ENCODE data around the gene DGCR8. TPM values are rescaled to one million over a fixed set of nuclear protein-coding genes. Genes with fewer than 3 reads are reported as not detected.

The DGCR8 gene
- total and polyA plus RNA-seq, 12 donors = 8.3 to 26.3 (median 14.0) TPM

GRCh38 chr22:20033045-20033706 lies 46.9 kb upstream of the DGCR8 start:
- Histone ChIP-seq H3K9me3 (no peaks in the 10 kb centered on the region), H3K27ac (peak overlapping the region; percentile 20 to 81 (median 65)), H3K4me1 (peaks cover 35 to 86% (median 63%) of the 10 kb centered on the region in 9 donors), H3K27me3 (no peaks in the 10 kb centered on the region), H3K4me3 (no peak overlapping the region), H3K36me3 (peaks cover 0 to 44% (median 26%) of the 10 kb centered on the region in 9 donors)
- intact Hi-C loops (cut with DNase I) = loop anchor here in 1 of 10 donors (5.0 kb wide), 1 partner anchor 44 kb away; no protein-coding TSS in a partner anchor
- peak; percentile 68 to 88 (median 84) for ATAC-seq
- TF ChIP-seq CTCF (IDR thresholded peaks at IDR 0.05) = peak in 1 of 9 donors; percentile 7
- WGBS, 2 donors = 47 to 54% methylated on average over 14 of the region's 14 CpGs
- DNase-seq = peak; percentile 68 to 73

- Histone ChIP-seq H3K9me3 (no peaks in the 10 kb centered on the region), H3K4me3 (no peak overlapping the region), H3K27ac (peak overlapping the region in 1 of 10 donors; percentile 72), H3K36me3 (peaks cover 0 to 54% (median 34%) of the 10 kb centered on the region in 9 donors), H3K27me3 (no peaks in the 10 kb centered on the region), H3K4me1 (peaks cover 29 to 76% (median 53%) of the 10 kb centered on the region in 9 donors)
- DNase-seq (no peak), ATAC-seq (no peak)
- no peak for TF ChIP-seq CTCF (IDR thresholded peaks at IDR 0.05)
- 79 to 83% methylated on average over 5 of the region's 5 CpGs for WGBS, 2 donors
- intact Hi-C loops (cut with DNase I) = loop anchor here in 1 of 10 donors (5.0 kb wide), 1 partner anchor 43 kb away; no protein-coding TSS in a partner anchor
Measured at GRCh38 chr22:20034143-20034542, 45.9 kb upstream of the DGCR8 start.

DNA sequence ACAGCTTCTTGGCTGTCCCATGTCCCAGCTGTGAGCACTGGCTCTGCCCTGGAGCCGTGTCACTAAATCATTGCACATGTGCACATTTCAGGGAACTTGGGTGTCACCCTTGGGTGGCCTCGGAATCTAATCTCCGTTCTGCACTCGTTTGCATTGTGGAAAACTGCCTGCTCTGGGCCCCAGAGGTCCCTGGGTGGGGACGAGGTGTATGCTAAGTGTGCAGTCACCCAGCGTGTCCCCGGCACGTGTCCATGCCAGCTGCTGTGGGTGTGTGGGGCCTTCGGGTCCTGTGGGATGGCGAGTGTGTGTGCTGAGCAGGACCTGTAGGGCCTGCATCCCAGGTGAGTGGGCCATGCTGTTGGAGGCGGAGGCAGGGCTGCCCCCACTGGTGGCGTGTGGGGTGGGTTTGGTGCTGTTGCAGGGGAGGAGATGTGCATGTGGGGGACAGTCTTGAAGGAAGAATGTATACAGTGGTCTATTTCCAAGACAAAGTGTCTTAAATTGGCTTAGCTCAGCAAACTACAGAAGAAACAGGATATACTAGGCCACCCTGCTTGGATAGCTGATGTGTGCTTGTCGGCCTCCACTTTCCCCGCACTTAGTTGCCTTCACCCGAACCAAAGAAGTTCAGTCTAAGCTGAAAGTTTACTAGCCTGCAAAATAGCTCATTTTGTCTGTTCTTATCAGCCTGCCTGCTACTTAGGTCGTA lies 44.5 kb upstream of the DGCR8 start:
- peaks cover 0 to 68% (median 34%) of the 10 kb centered on the region in 9 donors for H3K36me3 ChIP-seq
- TF ChIP-seq CTCF (IDR thresholded peaks at IDR 0.05) = no peak
- no peaks in the 10 kb centered on the region for H3K9me3 ChIP-seq
- no peaks in the 10 kb centered on the region for H3K27me3 ChIP-seq
- no peak for DNase-seq
- H3K4me1 ChIP-seq = peaks cover 26 to 70% (median 44%) of the 10 kb centered on the region in 9 donors
- intact Hi-C loops (cut with DNase I) = no loop called here
- ATAC-seq = no peak
- no peak overlapping the region for H3K4me3 ChIP-seq
- H3K27ac ChIP-seq = no peak overlapping the region
- 85 to 87% methylated on average over 16 of the region's 16 CpGs for WGBS, 2 donors

GRCh38 chr22:20036084-20036482 lies 44.0 kb upstream of the DGCR8 start:
- intact Hi-C loops (cut with DNase I) = no loop called here
- 90 to 93% methylated on average over 10 of the region's 10 CpGs for WGBS, 2 donors
- H3K27ac ChIP-seq = no peak overlapping the region
- DNase-seq (no peak), ATAC-seq (no peak)
- TF ChIP-seq CTCF (IDR thresholded peaks at IDR 0.05) = no peak
- no peak overlapping the region for H3K4me3 ChIP-seq
- H3K9me3 ChIP-seq = no peaks in the 10 kb centered on the region
- no peaks in the 10 kb centered on the region for H3K27me3 ChIP-seq
- H3K4me1 ChIP-seq = peaks cover 25 to 70% (median 44%) of the 10 kb centered on the region in 9 donors
- peaks cover 0 to 73% (median 34%) of the 10 kb centered on the region in 9 donors for H3K36me3 ChIP-seq

All from heart right ventricle (tissue), 16 donors.